GM19023 (cell line): ENCODE results near the gene CAB39L.
A peak's percentile ranks its signal among the peaks of the same experiment; 100 is the strongest.

Experiments
- ATAC-seq: cut with Tn5 transposase; IDR thresholded peaks from one replicate; pipeline ENCODE4 v1.9.1; 2021; ENCODE audit warnings: mild to moderate bottlenecking, moderate library complexity; ENCODE audit not compliant: unreplicated experiment

The CAB39L gene

DNA sequence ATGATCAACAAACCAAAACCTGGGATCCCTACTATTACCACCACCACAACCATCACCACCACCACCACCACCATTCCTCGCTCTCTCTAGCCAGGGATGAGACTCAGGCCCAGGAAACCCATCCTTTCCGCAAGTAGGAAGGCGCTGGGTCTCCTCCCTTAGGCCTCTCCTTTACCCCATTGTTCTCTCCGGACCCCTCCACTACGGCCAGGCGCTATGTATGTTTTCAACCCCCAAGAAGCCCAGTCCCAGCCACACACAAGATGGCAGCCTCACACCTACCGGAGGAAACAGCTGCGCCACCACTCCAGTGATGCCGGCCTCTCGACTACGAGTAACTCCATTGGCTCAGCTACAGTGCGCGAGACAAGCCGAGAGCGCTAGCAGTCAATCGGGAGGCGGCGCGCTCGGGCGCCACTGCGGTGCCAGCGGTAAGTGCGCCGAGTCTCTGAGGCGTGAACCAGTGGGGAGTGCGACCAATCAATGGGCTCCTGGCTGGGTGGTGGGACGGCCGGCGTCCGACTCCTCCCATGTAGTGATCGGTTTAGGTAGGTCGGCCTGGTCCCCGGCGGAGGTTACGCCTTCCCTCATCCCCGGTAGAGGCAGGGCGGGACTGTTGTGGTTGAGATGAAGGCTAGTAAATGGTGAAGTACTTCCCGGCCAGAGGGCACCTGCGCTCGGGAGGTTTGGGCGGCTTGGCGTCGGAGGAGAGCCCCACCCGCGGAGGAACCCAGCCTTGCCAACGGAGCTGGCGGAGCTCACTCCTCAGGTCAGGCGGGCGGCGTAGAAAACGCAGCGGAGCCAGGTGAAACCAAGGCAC lies at the start of gene CAB39L, which contains the start of gene SETDB2:
CAB39L (minus strand) TSS at position 361 of the 820 bp plus-strand sequence. CDS start 61,154 bp downstream, outside the sequence.
SETDB2 (plus strand) TSS at position 571 of the 820 bp plus-strand sequence. CDS start 7,620 bp downstream, outside the sequence.
- ATAC-seq = peak; percentile 96

DNA sequence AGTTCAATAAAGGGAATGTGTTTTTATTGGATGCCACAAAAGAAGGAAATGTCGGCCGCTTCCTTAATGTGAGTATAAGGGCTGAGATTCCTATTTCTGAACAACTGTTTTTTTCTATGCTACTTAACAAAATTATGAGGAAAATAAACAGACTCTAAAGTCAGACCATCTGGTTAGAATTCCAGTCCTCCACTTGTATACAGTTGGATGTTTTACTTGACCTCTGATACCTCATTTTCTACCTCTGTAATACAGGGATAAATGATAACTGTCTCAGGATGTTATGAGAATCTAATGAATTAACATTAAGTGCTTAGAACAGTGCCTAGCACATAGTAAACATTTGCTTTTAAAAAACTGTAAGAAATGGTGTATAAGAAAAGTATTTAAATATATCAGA lies 44.7 kb upstream of the CAB39L start:
- ATAC-seq = no peak

DNA sequence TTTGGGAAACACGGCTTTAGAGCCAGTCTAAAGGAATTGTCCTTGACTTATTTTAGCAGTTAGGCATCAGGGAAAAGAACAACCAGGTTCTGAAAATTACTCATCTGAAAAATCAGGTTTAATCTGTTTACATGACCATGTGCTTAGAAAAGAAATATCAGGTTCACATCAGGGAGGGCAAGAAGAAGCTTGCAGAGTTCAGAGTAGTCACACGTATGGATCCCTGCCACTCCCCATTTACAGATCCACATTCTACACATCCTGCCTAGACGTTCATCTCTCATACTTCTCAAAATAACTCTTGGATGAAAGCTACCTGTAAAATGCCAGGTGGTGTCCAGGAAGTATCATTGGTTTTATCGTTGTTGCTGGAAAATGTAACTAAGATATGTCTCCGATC lies 37.9 kb upstream of the CAB39L start:
- no peak for ATAC-seq

DNA sequence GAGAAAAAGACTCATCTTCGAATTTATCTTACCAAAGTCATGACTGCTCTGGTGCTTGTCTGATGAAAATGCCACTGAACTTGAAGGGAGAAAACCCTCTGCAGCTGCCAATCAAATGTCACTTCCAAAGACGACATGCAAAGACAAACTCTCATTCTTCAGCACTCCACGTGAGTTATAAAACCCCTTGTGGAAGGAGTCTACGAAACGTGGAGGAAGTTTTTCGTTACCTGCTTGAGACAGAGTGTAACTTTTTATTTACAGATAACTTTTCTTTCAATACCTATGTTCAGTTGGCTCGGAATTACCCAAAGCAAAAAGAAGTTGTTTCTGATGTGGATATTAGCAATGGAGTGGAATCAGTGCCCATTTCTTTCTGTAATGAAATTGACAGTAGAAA lies 32.7 kb upstream of the CAB39L start:
- ATAC-seq = no peak

DNA sequence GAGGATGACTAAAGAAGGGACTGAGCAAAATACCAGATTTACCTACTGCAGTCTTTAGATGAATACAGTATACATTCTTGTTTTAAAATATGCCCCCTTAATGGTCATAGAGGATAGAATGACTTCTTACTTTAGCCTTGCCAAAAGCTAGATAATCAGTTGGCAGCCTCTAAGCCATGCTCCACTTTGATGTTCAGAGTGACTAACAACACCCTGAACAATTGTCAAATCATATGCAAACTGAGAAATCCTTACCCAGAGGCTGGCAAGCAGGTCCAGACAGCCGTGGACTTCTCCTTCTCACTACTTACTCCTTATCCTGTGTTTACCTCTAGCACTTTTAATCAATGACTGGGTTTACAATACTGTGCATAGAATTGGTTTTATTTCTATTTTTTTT lies 28.3 kb upstream of the CAB39L start:
- ATAC-seq = no peak

DNA sequence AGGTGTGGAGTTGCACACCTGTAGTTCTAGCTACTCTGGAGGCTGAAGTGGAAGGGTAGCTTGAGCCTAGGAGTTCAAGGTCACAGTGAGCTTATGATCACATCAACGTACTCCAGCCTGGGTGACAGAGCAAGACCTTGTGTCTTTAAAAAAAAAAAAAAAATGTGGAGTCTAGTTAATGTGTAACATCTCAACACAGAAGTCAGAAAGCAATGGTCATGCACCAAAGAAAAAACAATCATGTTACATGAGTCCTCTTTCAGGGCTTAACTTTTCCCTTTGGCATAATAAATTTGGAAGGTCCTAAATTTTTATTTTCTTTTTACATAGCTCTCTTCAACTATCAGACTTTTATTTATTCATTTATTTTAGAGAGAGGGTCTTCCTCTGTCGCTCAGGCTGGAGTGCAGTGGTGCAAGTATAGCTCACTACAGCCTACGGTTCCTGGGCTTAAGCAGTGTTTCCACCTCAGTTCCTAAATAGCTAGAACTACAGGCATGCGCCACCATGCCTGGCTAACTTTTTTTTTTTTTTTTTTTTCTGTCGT lies 22.5 kb upstream of the CAB39L start:
- no peak for ATAC-seq

DNA sequence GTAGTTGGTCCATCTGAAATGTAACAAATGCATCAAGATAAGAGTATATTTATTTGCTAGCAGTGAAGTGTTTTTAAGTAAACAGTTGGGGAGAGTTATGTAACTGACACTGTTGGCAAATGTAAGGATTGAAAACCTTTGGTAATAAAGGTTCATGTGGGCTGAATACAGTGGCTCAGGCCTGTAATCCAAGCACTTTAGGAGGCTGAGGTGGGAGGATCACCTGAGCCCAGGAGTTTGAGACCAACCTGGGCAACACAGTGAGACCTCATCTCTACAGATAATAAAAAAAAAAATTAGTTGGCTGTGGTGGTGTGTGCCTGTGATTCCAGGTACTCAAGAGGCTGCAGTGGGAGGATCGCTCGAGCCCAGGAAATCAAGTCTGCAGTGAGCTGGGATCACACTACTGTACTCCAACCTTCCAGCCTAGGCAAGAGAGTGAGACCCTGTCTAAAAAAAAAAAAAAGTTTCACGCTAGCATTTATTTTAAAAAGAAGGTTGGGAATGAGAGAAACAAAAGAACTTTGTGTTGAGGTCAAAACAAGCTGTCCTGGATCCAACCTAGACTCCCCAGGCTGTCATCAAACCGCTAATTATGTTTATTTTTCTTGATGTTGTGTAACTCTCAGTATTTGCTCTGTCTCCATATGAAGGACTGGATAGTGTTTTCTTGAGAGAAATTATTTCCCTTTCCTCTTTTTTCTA lies 20.9 kb upstream of the CAB39L start:
- ATAC-seq = no peak

DNA sequence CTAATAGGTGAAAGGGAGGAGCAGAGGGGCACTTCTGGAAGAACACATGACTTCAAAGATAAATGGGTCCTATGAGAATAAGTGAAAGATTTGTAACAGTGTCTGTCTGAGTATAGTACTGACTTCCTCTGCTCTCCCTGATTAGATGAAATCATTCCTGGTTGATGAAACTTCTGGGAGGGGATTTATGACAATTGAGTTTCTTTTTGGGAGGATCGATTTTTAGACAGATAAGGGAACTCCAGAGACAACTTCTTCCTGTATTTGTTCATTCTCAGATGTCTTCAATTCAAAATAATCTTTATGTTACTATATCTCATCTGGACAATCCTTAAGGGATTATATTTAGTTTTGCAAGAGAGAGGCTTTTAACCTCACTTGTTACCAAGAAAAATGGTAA lies 20.2 kb upstream of the CAB39L start:
- no peak for ATAC-seq

DNA sequence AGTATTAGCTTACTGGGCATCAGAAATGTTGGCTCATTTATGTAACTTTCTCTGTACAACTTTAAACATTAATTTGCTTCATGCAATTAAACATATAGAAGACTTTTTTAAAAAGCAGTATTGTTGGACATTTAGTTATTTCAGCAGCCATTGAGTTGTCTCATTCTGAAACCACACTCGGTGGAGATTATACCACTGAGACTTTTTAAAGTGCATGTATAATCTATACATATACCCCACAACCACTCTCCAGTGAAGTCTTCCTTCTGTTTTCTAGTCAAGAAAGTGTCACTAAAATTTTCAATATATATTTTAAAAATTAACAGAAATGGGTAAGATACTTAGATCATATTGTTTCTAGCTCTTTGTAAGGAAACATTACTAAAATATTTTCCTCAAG lies 15.7 kb upstream of the CAB39L start:
- ATAC-seq = no peak

DNA sequence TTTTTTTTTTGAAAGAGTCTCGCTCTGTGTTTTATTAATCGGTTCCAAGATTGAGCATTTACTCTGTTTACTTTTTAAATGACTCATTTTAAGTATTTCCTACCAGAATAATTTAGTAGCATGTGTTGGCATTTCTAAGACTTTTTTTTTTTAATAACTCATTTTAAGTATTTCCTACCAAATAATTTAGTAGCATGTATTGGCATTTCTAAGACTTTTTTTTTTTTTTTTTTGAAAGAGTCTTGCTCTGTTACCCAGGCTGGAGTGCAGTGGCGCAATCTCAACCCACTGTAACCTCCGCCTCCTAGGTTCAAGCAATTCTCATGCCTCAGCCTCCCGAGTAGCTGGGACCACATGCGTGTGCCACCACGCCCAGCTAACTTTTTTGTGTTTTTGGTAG lies 13.4 kb upstream of the CAB39L start:
- ATAC-seq = no peak

DNA sequence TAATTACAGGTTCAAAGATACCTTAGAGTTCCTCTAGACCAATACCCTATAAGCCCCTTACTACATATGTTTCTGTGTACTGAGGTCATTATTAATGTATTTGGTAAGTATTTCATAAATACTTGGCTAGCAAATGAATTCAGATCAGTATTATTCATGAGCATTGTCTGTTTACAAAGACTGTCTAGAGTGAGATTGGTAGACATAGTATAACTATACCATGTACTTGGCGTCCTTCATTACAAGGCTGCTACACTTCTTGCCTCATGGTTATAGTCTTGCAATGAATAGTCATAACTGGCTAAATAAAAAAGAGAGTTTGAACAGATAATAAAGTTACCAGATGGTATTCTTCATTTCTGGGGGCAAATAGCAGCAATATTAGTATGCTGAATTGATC lies 12.3 kb upstream of the CAB39L start:
- ATAC-seq = no peak

DNA sequence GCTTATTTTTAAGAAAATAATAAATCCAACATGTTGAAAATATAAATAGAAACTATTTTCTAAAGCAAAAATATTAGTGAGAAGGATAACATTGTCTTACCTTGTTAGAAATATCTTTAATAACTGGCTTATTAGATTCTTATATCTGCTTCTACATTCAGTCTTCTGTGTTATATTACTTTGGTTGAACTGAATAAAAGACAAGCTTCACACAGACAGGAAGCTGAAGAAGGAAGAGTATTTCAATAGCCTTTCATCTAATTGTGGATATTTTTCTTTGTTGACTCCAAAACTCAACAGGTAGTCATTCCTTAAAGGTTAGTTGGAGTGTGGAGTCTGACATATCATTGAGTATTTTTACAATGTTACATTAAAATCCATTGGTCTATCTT lies 11.1 kb upstream of the CAB39L start:
- no peak for ATAC-seq

DNA sequence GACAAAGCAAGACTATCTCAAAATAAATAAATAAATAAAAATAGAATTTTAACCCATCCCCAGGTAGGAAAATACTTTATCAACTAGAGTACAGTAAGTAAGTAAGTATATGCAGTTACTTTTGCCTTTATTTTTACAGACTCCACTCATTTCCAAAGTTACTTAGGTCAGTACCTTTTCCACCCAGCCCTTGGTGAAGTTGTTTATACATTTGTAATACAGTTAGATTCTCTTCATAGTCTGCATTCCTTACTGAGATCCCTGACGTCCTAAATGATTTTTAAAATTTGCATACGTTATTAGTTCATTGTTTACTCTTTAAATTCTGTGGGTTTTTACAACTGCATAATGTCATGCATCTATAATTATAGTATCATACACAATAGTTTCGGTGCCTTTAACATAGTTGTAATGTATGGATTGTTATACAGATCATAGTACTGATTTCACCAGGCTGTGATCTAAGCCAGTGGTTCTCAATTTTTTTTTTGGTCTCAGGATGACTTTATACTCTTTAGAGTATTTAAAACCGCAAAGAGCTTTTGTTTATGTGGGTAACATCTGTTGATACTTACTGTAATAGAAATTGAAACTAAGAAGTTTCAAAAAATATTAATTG lies 10.6 kb upstream of the CAB39L start:
- peak; percentile 80 for ATAC-seq

DNA sequence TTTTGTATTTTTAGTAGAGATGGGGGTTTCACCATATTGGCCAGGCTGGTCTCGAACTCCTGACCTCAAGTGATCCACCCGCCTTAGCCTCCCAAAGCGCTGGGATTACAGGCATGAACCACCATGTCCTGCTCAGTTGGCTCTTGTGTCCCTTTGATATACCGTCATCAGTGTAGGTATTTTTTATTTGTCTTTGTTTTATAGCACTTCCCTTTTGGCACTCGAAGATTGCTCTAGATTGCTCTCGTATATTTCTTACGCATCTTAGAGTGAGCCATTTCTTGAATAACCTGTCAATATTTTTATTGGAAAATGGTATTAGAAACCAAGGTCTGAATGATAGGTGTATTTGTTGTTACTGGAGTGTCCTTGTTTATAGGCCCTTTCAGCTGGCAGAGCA lies 9.6 kb upstream of the CAB39L start:
- no peak for ATAC-seq

DNA sequence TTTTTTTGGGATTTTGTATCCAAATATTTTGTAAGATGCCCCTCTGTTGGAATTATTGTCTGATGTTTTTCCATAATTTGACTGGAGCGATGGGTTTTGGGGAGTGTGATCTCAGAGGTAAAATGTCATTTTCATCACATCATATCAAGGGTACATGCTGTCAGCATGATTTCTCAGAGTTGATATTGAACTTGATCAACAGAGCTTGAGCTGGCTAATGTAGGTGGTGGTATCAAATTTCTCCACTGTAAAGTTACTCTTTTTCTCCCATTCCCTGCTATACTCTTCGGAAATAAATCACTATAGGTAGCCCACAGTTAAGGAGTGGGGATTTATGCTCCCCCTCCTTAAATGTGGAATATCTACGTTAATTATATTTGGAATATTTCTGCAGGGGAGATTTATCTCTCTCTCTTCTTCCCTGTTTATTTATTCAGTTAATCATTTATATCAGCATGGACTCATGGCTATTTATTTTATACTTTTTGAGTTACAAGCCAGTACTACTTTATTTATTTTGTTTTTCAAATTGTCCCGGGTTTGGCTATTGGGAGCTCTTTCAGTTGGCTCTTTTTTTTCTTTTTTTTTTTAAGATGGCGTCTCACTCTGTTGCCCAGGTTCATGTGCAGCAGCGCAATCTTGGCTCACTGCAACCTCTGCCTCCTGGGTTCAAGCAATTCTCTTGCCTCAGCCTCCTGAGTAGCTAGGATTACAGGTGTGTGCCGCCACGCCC lies 9.0 kb upstream of the CAB39L start:
- no peak for ATAC-seq

DNA sequence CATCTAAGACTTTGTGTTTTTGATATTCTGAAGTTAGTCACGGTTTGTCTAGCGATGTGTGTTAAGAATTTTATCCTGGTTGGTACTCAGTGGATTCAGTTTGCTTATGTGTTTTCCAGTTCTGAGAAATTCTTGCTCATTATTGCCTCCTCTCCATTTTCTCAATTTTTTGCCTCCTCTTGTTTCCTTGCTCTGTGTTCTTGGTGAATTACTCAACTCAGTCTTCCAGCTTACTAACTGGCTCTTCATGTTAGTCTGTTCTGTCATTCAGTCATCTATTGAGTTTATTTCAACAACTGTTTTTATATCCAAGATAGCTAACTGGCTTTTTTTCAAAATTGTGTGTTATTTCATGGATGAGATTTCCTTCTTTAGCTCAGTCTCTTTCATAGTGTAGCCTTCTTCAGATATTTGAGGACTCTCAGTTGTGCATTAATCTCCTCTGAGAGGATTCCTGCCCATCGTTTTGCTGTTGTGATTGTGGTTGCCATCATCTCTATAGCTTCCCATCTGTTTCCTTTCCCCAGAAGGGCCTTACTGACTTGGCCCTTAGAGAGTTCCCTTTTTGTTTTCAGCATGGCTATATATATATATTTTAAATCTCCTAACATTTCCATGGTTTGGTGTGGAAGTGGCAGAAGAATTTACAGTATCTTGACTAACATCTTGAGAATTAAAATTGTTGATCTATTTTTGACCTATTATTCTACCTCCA lies 6.4 kb upstream of the CAB39L start:
- ATAC-seq = no peak

DNA sequence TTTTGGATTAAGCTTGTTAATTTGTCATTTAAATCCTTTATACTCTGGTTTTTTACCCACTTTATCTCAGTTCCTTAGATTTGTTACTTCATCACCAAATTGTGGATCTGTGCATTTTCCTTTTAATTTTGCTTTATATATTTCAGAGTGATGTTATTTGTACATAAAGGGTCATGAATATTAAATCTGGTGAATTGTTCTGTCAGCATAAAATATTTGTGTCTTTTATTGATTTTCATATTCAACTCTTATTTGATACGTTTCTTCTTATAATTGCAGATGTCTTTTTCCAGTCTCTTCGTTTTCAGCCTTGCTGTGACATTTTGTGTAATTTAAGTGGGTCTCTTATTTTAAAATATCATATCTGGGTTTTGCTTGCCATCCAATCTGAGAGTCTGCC lies 4.9 kb upstream of the CAB39L start:
- ATAC-seq = no peak

DNA sequence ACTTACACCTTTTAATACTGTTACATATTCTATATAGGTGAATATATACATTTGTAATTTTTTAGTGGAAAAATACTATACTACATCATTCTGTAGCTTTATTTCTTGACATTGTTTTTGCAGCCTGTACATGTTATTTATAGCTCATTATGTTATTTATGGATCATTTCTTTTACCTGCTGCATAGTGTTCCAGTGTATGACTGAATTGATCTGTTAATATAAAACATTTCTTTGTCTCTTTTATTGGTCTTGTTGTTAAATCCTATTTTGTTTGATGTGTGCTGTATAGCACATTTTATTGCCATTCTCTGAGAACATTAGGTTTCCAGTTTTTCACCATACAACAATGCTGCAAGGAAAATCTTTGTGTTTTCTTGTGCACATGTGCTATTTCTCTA lies 2.6 kb upstream of the CAB39L start:
- no peak for ATAC-seq

DNA sequence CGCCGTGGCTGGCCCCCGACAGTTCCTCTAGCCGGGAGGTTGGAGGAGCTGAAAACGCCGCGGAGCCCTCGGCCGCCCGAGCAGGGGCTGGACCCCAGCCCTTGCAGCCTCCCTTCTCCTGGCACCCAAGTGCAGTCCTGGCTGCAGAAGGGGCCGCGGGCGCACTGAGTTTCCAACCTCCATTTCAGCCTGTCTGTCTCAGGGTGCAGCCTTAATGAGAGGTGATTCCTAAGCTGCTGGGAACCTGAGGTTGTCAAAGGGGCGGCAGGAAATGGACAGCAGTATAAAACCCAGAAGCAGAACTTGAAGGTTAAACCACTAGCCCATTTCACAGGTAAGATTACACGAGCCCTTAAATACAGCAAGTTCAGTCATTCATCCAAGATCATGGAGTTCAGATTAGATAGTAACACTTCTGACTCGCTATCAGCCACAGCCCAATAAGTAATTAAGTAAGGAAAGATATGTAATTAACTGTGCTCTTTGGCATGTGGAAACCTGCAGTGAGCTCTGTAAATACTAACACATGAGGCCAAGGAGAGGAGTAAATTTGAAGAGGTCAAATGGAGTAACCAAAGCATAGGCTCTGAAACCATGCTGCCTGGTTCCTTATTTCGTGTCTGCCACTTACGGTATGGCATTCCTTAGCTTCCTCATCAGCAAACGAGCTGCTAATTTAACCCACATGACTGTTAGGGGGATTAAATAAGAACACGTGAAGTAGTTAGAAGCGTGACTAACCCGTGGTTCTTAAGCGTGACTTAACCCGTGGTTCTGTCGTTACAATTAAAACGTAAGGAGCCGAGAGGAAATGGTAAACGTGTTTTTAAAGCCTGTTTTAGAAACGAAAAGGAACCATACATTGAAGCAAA lies 896 bp upstream of the CAB39L start:
- no peak for ATAC-seq
